Activated CD4-positive, alpha-beta T cell treated with anti-CD3 and anti-CD28 coated beads for 36 hours (primary cell): ENCODE results near the gene ELL2. TPM values are rescaled to one million over a fixed set of nuclear protein-coding genes. Genes with fewer than 3 reads are reported as not detected.
"Not testable (repeated sequence)": the region's sequence is repeated elsewhere in the genome, so short reads cannot be mapped to it uniquely, and the experiment has no call there.

Experiments
- ATAC-seq: fragments of 200-7000 bp; cut with Tn5 transposase; one replicate; pipeline ENCODE4 v1.10.0; 2021; ENCODE audit warnings: mild to moderate bottlenecking, moderate library complexity
- CTCF ChIA-PET: fragments of 350-600 bp; sonication (Branson Sonifier 250); formaldehyde crosslinking; loops from one replicate; lab custom pipeline; 2021; ENCODE audit warnings: antibody characterized with exemption; lab: Charles Lee
- POLR2A ChIA-PET: fragments of 350-600 bp; sonication (Branson Sonifier 250); formaldehyde crosslinking; loops from one replicate; lab custom pipeline; 2021; ENCODE audit warnings: antibody characterized with exemption, inconsistent platforms; lab: Charles Lee
- DNase-seq: peaks from one replicate; pipeline ENCODE4 v3.0.0-alpha.2; 2020
- H3K27ac Mint-ChIP-seq: one replicate; pipeline ENCODE4 v1.8.0; 2021; ENCODE audit warnings: mixed read lengths
- H3K27me3 Mint-ChIP-seq: one replicate; pipeline ENCODE4 v1.8.0; 2021; ENCODE audit warnings: mixed read lengths
- H3K36me3 Mint-ChIP-seq: one replicate; pipeline ENCODE4 v1.8.0; 2021; ENCODE audit warnings: low read depth, mixed read lengths
- H3K4me1 Mint-ChIP-seq: one replicate; pipeline ENCODE4 v1.8.0; 2021; ENCODE audit warnings: mixed read lengths
- H3K4me3 Mint-ChIP-seq: one replicate; pipeline ENCODE4 v1.8.0; 2021; ENCODE audit warnings: mild to moderate bottlenecking, moderate library complexity, mixed read lengths
- H3K9me3 Mint-ChIP-seq: one replicate; pipeline ENCODE4 v1.8.0; 2021; ENCODE audit warnings: low read depth, mixed read lengths
- intact Hi-C, 2 experiments: fragments of 100-400 bp; cut with DNase I in 1 of 2; cut with micrococcal nuclease in 1 of 2; formaldehyde crosslinking; loops; one replicate each; pipeline versions ENCODE4 v1.14.2 to v1.15.1; 2022 to 2024; cut with DNase I, micrococcal nuclease
- total RNA-seq, 2 experiments: library from RNA; stranded (reverse); gene quantifications; one replicate each; pipeline ENCODE4 v1.2.3, GENCODE V29; 2021

The ELL2 gene
- total RNA-seq, 2 experiments from 2014 or later: 87.6 to 131 TPM

DNA sequence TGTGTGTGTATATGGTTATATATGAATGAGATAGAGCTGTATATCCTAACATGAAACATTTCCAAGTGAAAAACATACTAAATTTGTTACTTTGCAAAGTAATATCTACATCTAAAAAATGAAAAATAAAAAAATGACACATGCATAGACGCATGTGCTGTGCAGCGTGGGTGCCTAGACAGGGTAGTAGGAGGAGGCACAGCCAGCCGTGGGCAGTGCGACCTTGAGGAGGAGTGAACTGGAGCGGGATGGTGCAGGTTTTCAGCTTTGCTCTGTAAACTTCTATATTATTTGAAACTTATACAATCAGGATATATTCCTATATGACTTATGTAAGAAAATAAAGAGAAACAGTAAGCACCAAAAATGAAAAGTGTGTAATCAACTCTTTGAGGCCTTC lies 124.2 kb downstream of the ELL2 start:
- CTCF ChIA-PET: interaction anchor here (0.7 to 4.7 kb wide), 4 partner anchors 8 to 70 kb away, joined by 3 to 27 read pairs (median 8); no protein-coding TSS in a partner anchor
- peaks cover 45% of the 10 kb centered on the region for H3K4me1 Mint-ChIP-seq
- no peak overlapping the region for H3K4me3 Mint-ChIP-seq
- no peaks in the 10 kb centered on the region for H3K27me3 Mint-ChIP-seq
- H3K9me3 Mint-ChIP-seq: no peaks in the 10 kb centered on the region
- no peaks in the 10 kb centered on the region for H3K36me3 Mint-ChIP-seq
- DNase-seq (no peak), ATAC-seq (no peak)
- peak overlapping the region; percentile 49 for H3K27ac Mint-ChIP-seq
- POLR2A ChIA-PET: interaction anchor here (0.6 to 0.8 kb wide), 2 partner anchors 13 to 96 kb away, joined by 3 to 4 read pairs; no protein-coding TSS in a partner anchor
- intact Hi-C loops: no loop called here

DNA sequence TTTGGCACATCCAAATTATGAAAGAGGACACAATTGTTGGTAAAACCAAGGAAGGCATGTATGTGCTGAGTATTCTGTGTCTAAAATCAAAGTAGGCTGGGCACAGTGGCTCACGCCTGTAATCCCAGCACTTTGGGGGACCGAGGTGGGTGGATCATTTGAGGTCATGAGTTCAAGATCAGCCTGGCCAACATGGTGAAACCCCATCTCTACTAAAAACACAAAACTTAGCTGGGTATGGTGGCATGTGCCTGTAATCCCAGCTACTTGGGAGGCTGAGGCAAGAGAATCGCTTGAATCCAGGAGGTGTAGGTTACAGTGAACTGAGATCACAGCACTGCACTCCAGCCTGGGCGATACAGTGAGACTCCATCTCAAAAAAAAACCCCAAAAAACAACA lies 124.7 kb downstream of the ELL2 start:
- H3K36me3 Mint-ChIP-seq, DNase-seq, H3K4me3 Mint-ChIP-seq, H3K27me3 Mint-ChIP-seq, intact Hi-C loops, H3K9me3 Mint-ChIP-seq, ATAC-seq, POLR2A ChIA-PET: not testable (repeated sequence)
- H3K27ac Mint-ChIP-seq: peak overlapping the region; percentile 91
- CTCF ChIA-PET: interaction anchor here (0.7 to 4.7 kb wide), 8 partner anchors 9 to 116 kb away, joined by 3 to 27 read pairs (median 6); no protein-coding TSS in a partner anchor
- peaks cover 44% of the 10 kb centered on the region for H3K4me1 Mint-ChIP-seq

GRCh38 chr5:95836544-95836943 lies 125.1 kb downstream of the ELL2 start:
- CTCF ChIA-PET: interaction anchor here (1.1 to 4.7 kb wide), 6 partner anchors 9 to 115 kb away, joined by 3 to 27 read pairs (median 6); no protein-coding TSS in a partner anchor
- Mint-ChIP-seq H3K27me3 (no peaks in the 10 kb centered on the region), H3K4me1 (peaks cover 44% of the 10 kb centered on the region), H3K9me3 (no peaks in the 10 kb centered on the region), H3K4me3 (peak overlapping the region; percentile 79), H3K36me3 (no peaks in the 10 kb centered on the region), H3K27ac (peak overlapping the region; percentile 91)
- POLR2A ChIA-PET: no interaction called here
- ATAC-seq: no peak
- no peak for DNase-seq
- intact Hi-C loops: no loop called here

DNA sequence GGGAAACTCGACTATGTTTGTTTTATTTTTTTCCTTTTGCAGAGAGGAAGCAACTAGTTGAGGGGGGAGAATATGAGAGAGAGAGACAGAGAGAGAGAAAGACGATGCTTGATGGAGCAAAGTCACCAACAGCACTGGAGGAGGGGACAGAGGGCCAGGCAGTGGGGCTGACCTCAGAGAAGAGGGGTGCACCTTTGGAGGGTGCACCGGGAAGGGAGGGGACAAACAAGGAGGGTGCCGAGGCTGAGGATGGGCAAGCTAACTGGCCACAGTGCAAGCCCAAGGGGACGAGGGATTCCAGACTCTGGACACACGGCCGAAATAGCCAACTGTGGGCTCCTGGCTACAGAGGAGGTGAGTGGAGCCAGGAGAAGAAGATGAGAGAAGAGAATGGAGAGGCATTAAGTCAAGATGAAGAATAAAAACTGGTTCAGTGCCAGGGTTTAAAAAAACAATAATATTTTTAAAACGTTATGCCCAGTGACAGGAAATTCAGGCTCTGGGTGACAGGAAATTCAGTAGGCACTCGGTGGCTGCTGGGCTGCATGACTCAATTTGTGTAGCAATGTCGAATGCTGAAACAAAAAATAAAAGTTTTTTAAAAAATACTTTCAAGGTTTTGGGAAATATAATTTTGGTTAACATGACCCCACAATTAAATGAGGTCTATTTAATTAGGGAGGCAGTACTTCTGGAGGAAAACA lies 125.8 kb downstream of the ELL2 start:
- peak overlapping the region; percentile 79 for H3K4me3 Mint-ChIP-seq
- H3K4me1 Mint-ChIP-seq: peaks cover 44% of the 10 kb centered on the region
- intact Hi-C loops: loop anchor here (2.0 kb wide), 2 partner anchors 27 to 189 kb away; partner anchors contain the start of gene RFESD (in 1 of the 2)
- peak; percentile 49 for DNase-seq
- CTCF ChIA-PET: interaction anchor here (1.1 to 4.7 kb wide), 7 partner anchors 8 to 115 kb away, joined by 3 to 27 read pairs (median 6); no protein-coding TSS in a partner anchor
- ATAC-seq: no peak
- no peaks in the 10 kb centered on the region for H3K36me3 Mint-ChIP-seq
- peak overlapping the region; percentile 91 for H3K27ac Mint-ChIP-seq
- H3K27me3 Mint-ChIP-seq: no peaks in the 10 kb centered on the region
- H3K9me3 Mint-ChIP-seq: no peaks in the 10 kb centered on the region
- POLR2A ChIA-PET: no interaction called here

Other genes starting within 250 kb of the ELL2 start
- gene RHOBTB3, start 230.5 kb downstream of the ELL2 start, total RNA-seq: 1 to 10 TPM; 3.3 to 3.5 TPM
- gene GLRX, start 139.1 kb downstream of the ELL2 start, total RNA-seq: 10 to 100 TPM; 21.0 to 31.5 TPM